Panc1 (cell line): ENCODE data around the gene MAD1L1. TPM values are rescaled to one million over a fixed set of nuclear protein-coding genes. Genes with fewer than 3 reads are reported as not detected.

Source experiments
- ATAC-seq: fragments of 200-7000 bp; cut with Tn5 transposase; 2 replicates; pipeline ENCODE4 v1.9.1; 2020; ENCODE audit warnings: mild to moderate bottlenecking, moderate library complexity
- BruUV-seq: library from RNA; stranded (reverse); fragments of 400-500 nt; replicated peaks from 2 replicates; lab custom pipeline; 2021; lab: Mats Ljungman, UMichigan
- CTCF ChIA-PET: fragments of 300-600 bp; sonication (Branson Sonifier 250); formaldehyde crosslinking; loops from one replicate; lab custom pipeline; 2022; ENCODE audit warnings: antibody characterized with exemption; lab: Charles Lee
- POLR2A ChIA-PET: fragments of 300-600 bp; sonication (Branson Sonifier 250); formaldehyde crosslinking; loops from one replicate; lab custom pipeline; 2022; ENCODE audit warnings: antibody characterized with exemption; lab: Charles Lee
- DNase-seq: peaks from one replicate; pipeline ENCODE4 v3.0.0-alpha.2; 2010; ENCODE audit warnings: low read depth, low spot score
- H3K27ac ChIP-seq: 2 replicates; pipeline ENCODE4 v1.5.1; 2011; ENCODE audit warnings: mild to moderate bottlenecking, low read length, inconsistent platforms
- H3K27me3 ChIP-seq: fragments of 200-500 bp; sonication (Bioruptor generic); 2 replicates; pipeline ENCODE4 v1.6.0; 2014; ENCODE audit warnings: low read length, inconsistent platforms; ENCODE audit not compliant: control insufficient read depth, insufficient read depth
- H3K36me3 ChIP-seq: fragments of 200-500 bp; sonication (Bioruptor generic); 2 replicates; pipeline ENCODE4 v1.5.1; 2014; ENCODE audit warnings: inconsistent platforms, mild to moderate bottlenecking, low read length, moderate library complexity; ENCODE audit not compliant: control insufficient read depth, insufficient read depth
- H3K4me1 ChIP-seq: 2 replicates; pipeline ENCODE4 v1.5.1; 2011; ENCODE audit warnings: inconsistent platforms, mild to moderate bottlenecking, low read length, moderate library complexity; ENCODE audit not compliant: control insufficient read depth, insufficient read depth
- H3K4me3 ChIP-seq, 2 experiments: 2 replicates each; pipeline ENCODE4 v1.5.1; 2011 to 2012; ENCODE audit warnings: low read depth in 2 of 2, low read length in 2 of 2, mild to moderate bottlenecking in 2 of 2, inconsistent platforms in 1 of 2, moderate library complexity in 1 of 2
- H3K9me3 ChIP-seq: fragments of 200-500 bp; sonication (Bioruptor generic); 2 replicates; pipeline ENCODE4 v1.5.1; 2014; ENCODE audit warnings: low read depth, mild to moderate bottlenecking, inconsistent platforms, low read length, moderate library complexity; ENCODE audit not compliant: control insufficient read depth, insufficient read depth
- CTCF ChIP-seq: fragments of 450-650 bp; IDR thresholded peaks from 2 replicates; pipeline ENCODE4 v1.5.1; 2017; ENCODE audit warnings: mild to moderate bottlenecking
- POLR2AphosphoS5 ChIP-seq: IDR thresholded peaks from 2 replicates; pipeline ENCODE4 v1.6.1; 2012; ENCODE audit warnings: mild to moderate bottlenecking, low read depth, low read length, moderate library complexity
- REST ChIP-seq, 2 experiments: IDR thresholded peaks; 2 replicates each; pipeline ENCODE4 v1.6.1; 2011 to 2012; ENCODE audit warnings: low read depth in 2 of 2, control low read depth in 1 of 2, low read length in 1 of 2, mild to moderate bottlenecking in 1 of 2, moderate library complexity in 1 of 2; ENCODE audit not compliant: insufficient read depth in 1 of 2
- SIN3A ChIP-seq: IDR thresholded peaks from 2 replicates; pipeline ENCODE4 v1.6.1; 2012; ENCODE audit warnings: low read depth, mild to moderate bottlenecking, low read length, moderate library complexity, borderline replicate concordance; ENCODE audit not compliant: insufficient read depth
- TCF7L2 ChIP-seq: IDR thresholded peaks from 2 replicates; pipeline ENCODE4 v1.6.1; 2011; ENCODE audit warnings: mild to moderate bottlenecking, low read depth, low read length, inconsistent platforms
- in situ Hi-C: cut with HindIII; loops from 2 replicates; pipeline ENCODE4 v1.10.0; 2016; ENCODE audit warnings: low sequenced_read_pairs, low pct_unique_long_range_greater_than_20kb
- intact Hi-C: fragments of 100-400 bp; cut with micrococcal nuclease; formaldehyde crosslinking; loops from one replicate; pipeline ENCODE4 v1.10.0; 2022; ENCODE audit not compliant: unreplicated experiment
- total RNA-seq: library from RNA; stranded (reverse); gene quantifications from one replicate; pipeline ENCODE4 v1.2.1, GENCODE V29; 2021; ENCODE audit not compliant: unreplicated experiment

Gene MAD1L1
- total RNA-seq, 1 experiment from 2014 or later, result 70.8 TPM

DNA sequence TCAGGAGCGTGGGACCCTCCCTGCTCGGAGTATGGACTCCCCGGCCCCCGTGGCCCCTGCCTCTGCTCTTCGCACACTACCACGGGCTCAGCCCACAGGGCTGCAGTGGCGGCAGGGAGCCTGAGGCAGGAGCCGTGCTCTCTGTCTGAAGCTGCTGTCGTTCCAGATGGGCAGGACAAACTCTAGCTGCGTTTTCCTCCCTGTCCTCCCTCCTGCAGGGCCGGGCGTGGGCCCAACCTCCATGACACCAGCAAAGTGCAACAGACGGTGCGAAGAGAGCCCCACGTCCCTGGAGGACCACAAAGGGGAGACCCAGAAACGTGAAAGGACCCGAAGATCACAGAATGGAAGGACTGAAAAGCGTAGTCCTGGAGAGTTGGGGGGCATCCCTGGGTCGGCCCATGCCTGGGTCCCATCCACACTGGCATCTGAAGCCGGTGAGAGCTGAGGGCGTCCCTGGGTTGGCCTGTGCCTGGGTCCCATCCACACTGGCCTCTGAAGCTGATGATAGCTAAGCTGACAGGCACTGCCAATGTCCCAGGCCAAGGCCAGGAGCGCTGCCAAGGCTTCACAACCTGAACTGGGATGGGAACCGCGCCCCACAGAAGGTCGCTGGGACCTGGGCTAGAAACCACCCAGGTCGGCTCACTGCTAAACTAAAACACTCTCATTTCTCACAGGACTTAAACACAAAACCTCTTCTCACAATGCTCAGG is 267.0 kb downstream of the MAD1L1 start:
- in situ Hi-C loops, result no loop called here
- Histone ChIP-seq H3K27ac (no peak overlapping the region), H3K36me3 (no peaks in the 10 kb centered on the region), H3K9me3 (no peaks in the 10 kb centered on the region), H3K27me3 (no peaks in the 10 kb centered on the region), H3K4me3 (no peak overlapping the region), H3K4me1 (no peaks in the 10 kb centered on the region)
- TF ChIP-seq CTCF, result no peak
- TF ChIP-seq SIN3A, result no peak
- no peak for TF ChIP-seq TCF7L2
- intact Hi-C loops, result no loop called here
- ChIA-PET POLR2A (no interaction called here), CTCF (no interaction called here)
- no peak for DNase-seq
- no peak for ATAC-seq
- no TSS peak for BruUV-seq

DNA sequence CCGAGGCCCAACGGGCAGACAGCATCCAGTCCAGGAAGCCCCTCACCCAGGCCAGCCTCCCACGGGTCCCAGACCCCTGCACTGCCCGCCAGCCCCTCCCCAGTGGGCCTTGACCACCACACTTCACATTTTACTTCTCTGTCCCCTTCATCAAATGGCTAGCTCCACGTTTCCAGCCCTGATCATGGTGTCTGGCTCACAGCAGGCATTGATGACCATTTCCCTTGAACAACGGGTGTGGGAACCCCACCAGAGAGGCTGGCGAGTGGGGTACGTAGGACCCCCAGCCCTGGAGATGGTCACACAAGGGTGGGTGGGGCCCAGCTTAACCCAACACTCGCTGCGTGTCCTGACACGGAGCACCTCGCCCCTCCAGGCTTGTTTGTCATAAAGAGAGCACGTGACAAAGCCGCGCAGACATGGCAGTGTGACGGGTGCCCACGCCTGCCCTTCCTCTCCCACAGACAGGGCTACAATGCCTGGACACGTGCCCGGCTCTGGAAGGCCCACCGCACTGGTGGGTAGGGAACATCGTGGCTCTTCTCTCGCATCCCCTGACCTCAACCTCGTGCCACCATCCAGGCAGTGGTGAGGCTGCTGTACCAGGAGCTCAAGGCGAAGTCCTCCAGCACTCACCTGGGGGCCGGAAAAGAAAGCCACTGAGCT is 267.7 kb downstream of the MAD1L1 start:
- Histone ChIP-seq H3K27ac (no peak overlapping the region), H3K4me1 (no peaks in the 10 kb centered on the region), H3K36me3 (no peaks in the 10 kb centered on the region), H3K9me3 (no peaks in the 10 kb centered on the region), H3K27me3 (no peaks in the 10 kb centered on the region), H3K4me3 (no peak overlapping the region)
- ChIA-PET POLR2A (no interaction called here), CTCF (no interaction called here)
- DNase-seq (no peak), ATAC-seq (no peak)
- TF ChIP-seq SIN3A, result no peak
- no peak for TF ChIP-seq CTCF
- no peak for TF ChIP-seq POLR2AphosphoS5
- no peak for TF ChIP-seq REST (IDR thresholded peaks at IDR 0.05; ENCODE audit: insufficient read depth in 1 of 2, low read depth in 2 of 2, low read length in 1 of 2)
- TF ChIP-seq TCF7L2, result no peak
- intact Hi-C loops (no loop called here), in situ Hi-C loops (no loop called here)
- BruUV-seq, result no TSS peak
